Stimulated activated CD4-positive, alpha-beta T cell treated with anti-CD3 and anti-CD28 coated beads, TNF-alpha, amount 100 ng/mL, for 24 hours (primary cell): Measurements from ENCODE around the gene SNX4.

Source experiments
- DNase-seq, 3 experiments: peaks; one replicate each; pipeline ENCODE4 v3.0.0-alpha.2; 2020; ENCODE audit warnings: low read depth in 3 of 3

The SNX4 gene

GRCh38 chr3:125403789-125404188 lies 116.2 kb downstream of the SNX4 start:
- no peak for DNase-seq

GRCh38 chr3:125402639-125403038 lies 117.4 kb downstream of the SNX4 start:
- DNase-seq = no peak

- no peak for DNase-seq
Observed at GRCh38 chr3:125401402-125401801, 118.6 kb downstream of the SNX4 start.

GRCh38 chr3:125398952-125399351 lies 121.0 kb downstream of the SNX4 start:
- no peak for DNase-seq
